Aorta (tissue), 5 donors: Measurements from ENCODE around the gene ERGIC3. TPM values are rescaled to one million over a fixed set of nuclear protein-coding genes. Genes with fewer than 3 reads are reported as not detected.
A peak's percentile ranks its signal among the peaks of the same experiment; 100 is the strongest.
"Not testable (repeated sequence)": the region's sequence is repeated elsewhere in the genome, so short reads cannot be mapped to it uniquely, and the experiment has no call there.

Source experiments
- ATAC-seq: fragments of 200-7000 bp; cut with Tn5 transposase; one replicate; pipeline ENCODE4 v1.9.1; 2022; ENCODE audit warnings: moderate library complexity; ENCODE audit not compliant: low FRiP score
- DNase-seq, 2 donors: peaks; one replicate each; pipeline ENCODE4 v3.0.0-alpha.2; 2020
- H3K27ac ChIP-seq, 2 donors: one replicate each; pipeline ENCODE4 v1.5.1; 2013; ENCODE audit warnings: low read length in 2 of 2, mild to moderate bottlenecking in 2 of 2, moderate library complexity in 2 of 2, control low read depth in 1 of 2, inconsistent platforms in 1 of 2, low read depth in 1 of 2
- H3K27me3 ChIP-seq, 2 donors: one replicate each; pipeline ENCODE4 v1.6.1; 2013; ENCODE audit warnings: control low read depth in 1 of 2, low read length in 1 of 2, mild to moderate bottlenecking in 1 of 2, moderate library complexity in 1 of 2; ENCODE audit not compliant: insufficient read depth in 2 of 2, control insufficient read depth in 1 of 2
- H3K36me3 ChIP-seq, 2 donors: one replicate each; pipeline ENCODE4 v1.6.1; 2013; ENCODE audit warnings: control low read depth in 1 of 2, low read length in 1 of 2, mild to moderate bottlenecking in 1 of 2; ENCODE audit not compliant: insufficient read depth in 2 of 2, control insufficient read depth in 1 of 2
- H3K4me1 ChIP-seq, 2 donors: one replicate each; pipeline ENCODE4 v1.6.1; 2013; ENCODE audit warnings: low read length in 2 of 2, control low read depth in 1 of 2, mild to moderate bottlenecking in 1 of 2, moderate library complexity in 1 of 2; ENCODE audit not compliant: insufficient read depth in 2 of 2, control insufficient read depth in 1 of 2
- H3K4me3 ChIP-seq, 2 donors: one replicate each; pipeline ENCODE4 v1.5.1; 2013; ENCODE audit warnings: low read length in 2 of 2, control low read depth in 1 of 2, mild to moderate bottlenecking in 1 of 2
- H3K9me3 ChIP-seq: one replicate; pipeline ENCODE4 v1.6.1; 2013; ENCODE audit warnings: mild to moderate bottlenecking, low read length; ENCODE audit not compliant: control insufficient read depth
- WGBS, 2 donors: extraction: QIAGEN DNeasy Blood & Tissue Kit; methylation state at CpG; one replicate each; pipeline ENCODE4 v1.1.7; 2013; 5-methylcytosine and 5-hydroxymethylcytosine counted together
- intact Hi-C, 2 donors: fragments of 100-400 bp; cut with DNase I; formaldehyde crosslinking; loops; one replicate each; pipeline versions ENCODE4 v1.14.2 to v1.15.0; 2022
- polyA plus RNA-seq, 2 donors: library from polyadenylated mRNA; stranded (reverse); fragments of 200-250 nt; gene quantifications; one replicate each; pipeline ENCODE4 v1.2.3, GENCODE V29; 2013
- total RNA-seq, 2 donors: library from RNA; stranded (reverse); fragmentation: NEBNext Ultra II Directional; extraction: Animal tissue kit (Norgen Biotek cat#: 25700); gene quantifications; one replicate each; pipeline ENCODE4 v1.2.1, GENCODE V29; 2021
- donor health status: healthy with polysubstance abuse.
- donor health status: Bipolar disorder and iron deficiency.
- donor health status: DM: no; HTN: no; CAD: no.
- donor health status: DM: no; HTN: no; CAD: no.
- donor health status: DM: yes; HTN: yes; CAD: no.

The ERGIC3 gene
- total and polyA plus RNA-seq, 4 donors: 140 to 254 (median 172) TPM

DNA sequence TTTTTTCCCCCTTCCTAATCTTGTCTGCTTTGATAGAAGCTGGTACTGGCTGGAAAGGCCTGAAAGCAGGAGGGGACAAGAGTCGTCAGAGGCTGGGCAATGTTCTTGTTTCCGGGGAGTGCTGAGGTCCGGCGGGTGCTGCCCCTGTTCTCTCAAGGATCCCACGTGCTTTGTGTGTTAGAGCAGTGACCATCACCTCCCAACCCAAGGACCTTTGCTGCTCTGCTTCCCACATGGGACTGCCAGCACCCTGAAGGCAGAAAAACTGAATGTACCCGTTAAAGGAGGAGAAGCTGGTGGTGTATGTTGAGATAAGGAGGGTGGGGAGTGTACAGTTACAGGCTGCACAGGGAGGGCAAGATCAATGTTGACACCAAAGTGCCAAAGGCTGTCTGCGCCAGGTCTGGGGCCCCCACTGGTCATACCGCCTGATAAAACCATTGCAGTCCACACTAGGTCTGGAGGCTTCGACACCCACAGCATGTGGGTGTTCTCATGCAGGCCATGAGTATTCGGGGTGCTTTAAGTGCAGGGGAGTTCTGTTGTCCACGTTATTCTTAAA is 27.4 kb upstream of the ERGIC3 start:
- H3K9me3 ChIP-seq: no peaks in the 10 kb centered on the region
- DNase-seq: no peak
- H3K27me3 ChIP-seq: no peaks in the 10 kb centered on the region
- no peaks in the 10 kb centered on the region for H3K4me1 ChIP-seq
- peaks cover 0 to 8% of the 10 kb centered on the region in 2 donors for H3K36me3 ChIP-seq
- ATAC-seq: no peak
- intact Hi-C loops: no loop called here
- H3K27ac ChIP-seq: no peak overlapping the region
- no peak overlapping the region for H3K4me3 ChIP-seq
- 79 to 85% methylated on average over 11 of the region's 11 CpGs for WGBS, 2 donors

- intact Hi-C loops: no loop called here
- no peak for DNase-seq
- H3K36me3 ChIP-seq: peaks cover 0 to 6% of the 10 kb centered on the region in 2 donors
- no peaks in the 10 kb centered on the region for H3K4me1 ChIP-seq
- H3K9me3 ChIP-seq: no peaks in the 10 kb centered on the region
- H3K27me3 ChIP-seq: no peaks in the 10 kb centered on the region
- 94 to 95% methylated on average over 4 of the region's 4 CpGs for WGBS, 2 donors
- ATAC-seq: no peak
- H3K27ac ChIP-seq: no peak overlapping the region
- H3K4me3 ChIP-seq: no peak overlapping the region
These were observed 26.5 kb upstream of the ERGIC3 start for GRCh38 chr20:35515341-35515740.

DNA sequence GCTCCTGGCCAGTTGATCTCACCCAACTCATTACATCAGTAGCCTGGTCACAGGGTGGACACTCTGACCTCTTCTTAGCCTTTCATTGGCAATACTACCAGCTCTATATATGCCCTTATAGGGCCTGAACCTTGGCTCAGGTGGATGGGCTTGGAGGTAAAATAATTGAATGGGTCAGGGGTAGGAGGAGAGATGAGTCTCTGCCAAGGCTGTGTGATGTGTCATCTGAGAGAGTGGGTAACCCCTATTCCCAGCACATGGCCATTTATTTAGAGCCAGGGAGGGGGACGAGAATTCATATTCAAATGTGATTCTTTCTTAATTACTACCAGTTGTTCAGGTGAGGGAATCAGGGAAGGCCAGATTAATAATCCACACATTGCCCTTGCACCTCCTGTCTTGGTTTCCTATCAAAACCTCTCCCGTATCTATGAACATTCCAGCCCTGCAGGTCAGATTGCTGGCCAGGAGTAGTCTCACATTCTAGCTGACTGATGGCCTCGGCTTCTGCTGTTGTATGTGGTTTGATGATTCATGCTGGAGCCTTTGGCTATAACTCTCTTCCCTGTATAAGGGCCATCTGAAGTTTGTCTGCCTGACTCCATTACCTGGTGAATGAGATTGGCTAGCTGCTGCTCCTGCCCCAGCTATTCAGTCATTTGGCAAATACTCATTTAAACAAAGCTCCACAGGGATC is 25.8 kb upstream of the ERGIC3 start:
- ATAC-seq: no peak

DNA sequence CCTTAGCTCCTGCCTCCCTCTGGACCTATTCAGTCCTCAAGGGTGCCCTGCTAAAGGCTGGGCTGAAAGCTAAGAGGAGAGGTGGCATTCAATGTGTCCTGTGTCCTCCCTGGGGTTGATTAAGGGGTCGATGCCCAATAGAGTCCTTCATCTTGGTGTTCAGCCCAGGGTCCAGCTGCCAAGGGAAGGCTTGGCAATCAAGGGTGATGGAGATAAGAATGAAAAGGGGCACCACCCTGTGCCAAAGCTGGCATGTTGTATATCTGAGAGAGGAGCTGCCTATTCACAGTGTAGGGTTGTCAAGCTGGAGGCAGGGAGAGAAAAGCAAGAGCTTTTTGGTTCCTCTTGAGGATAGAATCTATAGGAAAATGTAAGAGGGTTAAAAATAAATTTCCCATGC is 24.8 kb upstream of the ERGIC3 start:
- 15 to 19% methylated on average over 1 of the region's 1 CpG for WGBS, 2 donors
- Histone ChIP-seq H3K9me3 (no peaks in the 10 kb centered on the region), H3K4me1 (no peaks in the 10 kb centered on the region), H3K27ac (no peak overlapping the region), H3K4me3 (no peak overlapping the region), H3K27me3 (no peaks in the 10 kb centered on the region), H3K36me3 (no peaks in the 10 kb centered on the region)
- DNase-seq (no peak), ATAC-seq (no peak)
- intact Hi-C loops: no loop called here

More for the DNA sequence above, 25.8 kb upstream of the ERGIC3 start:
- Histone ChIP-seq H3K4me3 (no peak overlapping the region), H3K9me3 (no peaks in the 10 kb centered on the region), H3K27me3 (no peaks in the 10 kb centered on the region), H3K4me1 (no peaks in the 10 kb centered on the region), H3K27ac (no peak overlapping the region), H3K36me3 (peaks cover 0 to 5% of the 10 kb centered on the region in 2 donors)
- WGBS, 2 donors: 69 to 71% methylated on average over 3 of the region's 3 CpGs
- intact Hi-C loops: no loop called here
- no peak for DNase-seq

DNA sequence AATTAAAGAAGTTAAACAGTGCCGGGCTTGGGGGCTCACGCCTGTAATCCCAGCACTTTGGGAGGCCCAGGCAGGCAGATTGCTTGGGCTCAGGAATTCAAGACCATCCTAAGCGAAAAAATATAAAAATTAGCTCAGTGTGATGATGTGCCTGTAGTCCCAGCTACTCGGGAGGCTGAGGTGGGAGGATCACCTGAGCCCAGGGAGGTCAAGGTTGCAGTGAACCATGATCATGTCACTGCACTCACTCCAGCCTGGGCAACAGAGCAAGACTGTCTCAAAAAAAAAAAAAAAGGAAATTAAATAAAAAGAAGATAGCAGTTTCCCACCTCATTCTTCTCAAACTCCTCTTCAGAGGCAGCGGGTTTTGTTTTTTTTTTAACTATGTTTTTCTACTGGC is 24.1 kb upstream of the ERGIC3 start:
- DNase-seq, H3K27ac ChIP-seq, H3K4me1 ChIP-seq, ATAC-seq, H3K27me3 ChIP-seq, H3K9me3 ChIP-seq, H3K36me3 ChIP-seq, intact Hi-C loops, H3K4me3 ChIP-seq: not testable (repeated sequence)
- 90 to 93% methylated on average over 5 of the region's 5 CpGs for WGBS, 2 donors

- H3K27ac ChIP-seq: no peak overlapping the region
- ATAC-seq: no peak
- H3K36me3 ChIP-seq: no peaks in the 10 kb centered on the region
- no peak for DNase-seq
- WGBS, 2 donors: 86 to 88% methylated on average over 9 of the region's 9 CpGs
- H3K27me3 ChIP-seq: no peaks in the 10 kb centered on the region
- no peak overlapping the region for H3K4me3 ChIP-seq
- intact Hi-C loops: no loop called here
- no peaks in the 10 kb centered on the region for H3K4me1 ChIP-seq
- no peaks in the 10 kb centered on the region for H3K9me3 ChIP-seq
These were observed 22.9 kb upstream of the ERGIC3 start for GRCh38 chr20:35518955-35519354.

DNA sequence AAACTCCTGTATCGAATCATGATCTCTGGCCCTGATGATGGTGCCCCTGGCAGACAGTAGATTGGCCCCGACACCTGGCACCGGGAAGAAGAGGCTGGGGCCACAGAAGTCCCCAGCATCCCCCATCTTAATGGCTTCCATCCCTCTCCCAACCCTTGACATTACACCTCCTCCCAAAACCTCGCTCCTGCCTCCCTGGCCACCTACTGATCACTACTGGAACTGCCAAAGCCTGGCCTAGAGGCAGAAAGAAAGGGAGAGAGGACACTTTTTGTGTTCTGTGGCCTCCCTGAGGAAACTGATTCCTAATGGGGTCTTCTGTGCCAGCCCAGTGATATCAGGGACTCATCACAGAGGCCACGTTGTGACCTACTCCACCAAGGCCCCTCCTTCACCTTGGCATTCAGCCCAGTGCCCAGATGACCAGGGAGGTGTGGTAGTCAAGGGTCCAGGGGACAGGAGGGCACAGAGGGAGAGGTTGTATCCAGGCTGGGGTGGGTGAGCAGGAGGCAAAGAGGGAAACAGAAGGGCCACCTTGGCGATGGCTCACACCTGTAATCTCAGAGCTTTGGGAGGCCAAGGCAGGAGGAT is 18.5 kb upstream of the ERGIC3 start:
- intact Hi-C loops: no loop called here
- H3K27ac ChIP-seq: no peak overlapping the region
- no peaks in the 10 kb centered on the region for H3K36me3 ChIP-seq
- H3K9me3 ChIP-seq: no peaks in the 10 kb centered on the region
- 75 to 77% methylated on average over 6 of the region's 6 CpGs for WGBS, 2 donors
- no peaks in the 10 kb centered on the region for H3K4me1 ChIP-seq
- peak; percentile 44 for DNase-seq
- no peak overlapping the region for H3K4me3 ChIP-seq
- H3K27me3 ChIP-seq: no peaks in the 10 kb centered on the region
- no peak for ATAC-seq

GRCh38 chr20:35525639-35526038 is 16.2 kb upstream of the ERGIC3 start:
- no peaks in the 10 kb centered on the region for H3K4me1 ChIP-seq
- H3K27me3 ChIP-seq: no peaks in the 10 kb centered on the region
- H3K4me3 ChIP-seq: no peak overlapping the region
- DNase-seq (peak; percentile 2 to 19), ATAC-seq (no peak)
- 98 to 100% methylated on average over 1 of the region's 1 CpG for WGBS, 2 donors
- intact Hi-C loops: no loop called here
- H3K27ac ChIP-seq: no peak overlapping the region
- H3K9me3 ChIP-seq: no peaks in the 10 kb centered on the region
- H3K36me3 ChIP-seq: no peaks in the 10 kb centered on the region
